ENCODE results near the gene NSA2. TPM values are rescaled to one million over a fixed set of nuclear protein-coding genes. Genes with fewer than 3 reads are reported as not detected.

Gene NSA2
- total and polyA plus RNA-seq, 9 of the 15 experiments (the other 6 are each of a cell fraction or from before 2014, with no cell fraction given) = 60.2 to 246 (median 183) TPM

DNA sequence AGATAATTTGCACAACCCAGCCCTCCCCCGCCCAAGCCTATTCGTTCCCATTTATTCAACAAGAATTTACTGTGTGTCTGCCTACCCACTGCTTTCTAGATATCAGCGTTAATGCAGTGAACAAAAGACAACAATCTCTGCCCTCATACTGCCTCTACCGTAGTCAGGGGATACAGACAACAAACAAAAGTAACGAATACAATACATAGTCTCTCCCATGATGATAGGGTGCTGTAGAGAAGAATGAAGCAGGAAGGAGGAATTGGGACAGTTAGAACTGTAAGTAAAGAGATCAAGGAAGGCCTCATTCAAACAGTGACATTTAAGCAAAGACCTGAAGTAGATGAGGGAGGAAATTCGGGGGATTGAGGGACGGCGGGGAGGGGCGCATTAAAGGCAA lies 1.8 kb upstream of the NSA2 start:
- in situ Hi-C loops (cut with MboI) = no loop called here
- CTCF ChIA-PET (ENCODE audit: low intra/inter-chr PET ratio) = no interaction called here
- Histone ChIP-seq H3K4me2 (ENCODE audit: insufficient read depth, low read length) (peak overlapping the region; percentile 51), H3K36me3 (ENCODE audit: control insufficient read depth, insufficient read depth, low read length) (peaks cover 69% of the 10 kb centered on the region), H3K79me2 (ENCODE audit: control insufficient read depth, insufficient read depth, low read length) (peaks cover 55% of the 10 kb centered on the region), H3K9ac (ENCODE audit: insufficient read depth in 1 of 2, low read depth in 2 of 2, low read length in 2 of 2) (no peak overlapping the region), H3K4me1 (replicated peaks in 1 of 2; ENCODE audit: control insufficient read depth in 2 of 2, insufficient read depth in 2 of 2, low read length in 2 of 2) (peaks cover 8 to 12% of the 10 kb centered on the region in 2 experiments; a peak in 4 of 5 replicates), H3K9me3 (replicated peaks; ENCODE audit: control insufficient read depth, insufficient read depth, low read depth, low read length) (no peaks in the 10 kb centered on the region), H3K27ac (ENCODE audit: extremely low read depth, low read depth, low read length) (no peak overlapping the region; the same call in 2 of the 3 replicates), H3K9me1 (ENCODE audit: control insufficient read depth, insufficient read depth, low read length) (no peaks in the 10 kb centered on the region), H2AFZ (ENCODE audit: low read depth, low read length) (no peak overlapping the region), H3K27me3 (ENCODE audit: control insufficient read depth in 2 of 2, insufficient read depth in 2 of 2, low read length in 2 of 2) (no peaks in the 10 kb centered on the region), H3K4me3 (peak overlapping the region; percentile 87; the same call in 1 of the 2 replicates), H4K20me1 (replicated peaks; ENCODE audit: control insufficient read depth, insufficient read depth, low read length) (peaks cover 6% of the 10 kb centered on the region; the same call in 1 of the 2 replicates)
- no peak for ATAC-seq
- TF ChIP-seq GTF3C2 (IDR thresholded peaks at IDR 0.05; ENCODE audit: borderline replicate concordance, extremely low read depth, insufficient read length) (no peak), POLR2B (IDR thresholded peaks at IDR 0.05; ENCODE audit: low read depth, partially characterized antibody) (no peak), KAT8 (IDR thresholded peaks at IDR 0.05; ENCODE audit: low read depth) (no peak), EGR1 (conservative IDR thresholded peaks at IDR 0.05) (no peak), JUNB (CRISPR knock-in tag; conservative IDR thresholded peaks at IDR 0.05) (no peak), GATAD2B (IDR thresholded peaks at IDR 0.05; ENCODE audit: borderline replicate concordance) (no peak), NR3C1 (CRISPR knock-in tag; IDR thresholded peaks at IDR 0.05) (no peak), PTBP1 (IDR thresholded peaks at IDR 0.05; ENCODE audit: low read depth, low read length) (no peak), TRIM25 (IDR thresholded peaks at IDR 0.05; ENCODE audit: borderline replicate concordance) (no peak), RFX1 (IDR thresholded peaks at IDR 0.05) (peak; percentile 45), KAT7 (CRISPR knock-in tag; IDR thresholded peaks at IDR 0.05; ENCODE audit: borderline replicate concordance) (no peak), FOXJ2 (tag; IDR thresholded peaks at IDR 0.05) (peak; percentile 40; the same call in 1 of the 2 replicates)
- TF ChIP-seq, protein P1, sequence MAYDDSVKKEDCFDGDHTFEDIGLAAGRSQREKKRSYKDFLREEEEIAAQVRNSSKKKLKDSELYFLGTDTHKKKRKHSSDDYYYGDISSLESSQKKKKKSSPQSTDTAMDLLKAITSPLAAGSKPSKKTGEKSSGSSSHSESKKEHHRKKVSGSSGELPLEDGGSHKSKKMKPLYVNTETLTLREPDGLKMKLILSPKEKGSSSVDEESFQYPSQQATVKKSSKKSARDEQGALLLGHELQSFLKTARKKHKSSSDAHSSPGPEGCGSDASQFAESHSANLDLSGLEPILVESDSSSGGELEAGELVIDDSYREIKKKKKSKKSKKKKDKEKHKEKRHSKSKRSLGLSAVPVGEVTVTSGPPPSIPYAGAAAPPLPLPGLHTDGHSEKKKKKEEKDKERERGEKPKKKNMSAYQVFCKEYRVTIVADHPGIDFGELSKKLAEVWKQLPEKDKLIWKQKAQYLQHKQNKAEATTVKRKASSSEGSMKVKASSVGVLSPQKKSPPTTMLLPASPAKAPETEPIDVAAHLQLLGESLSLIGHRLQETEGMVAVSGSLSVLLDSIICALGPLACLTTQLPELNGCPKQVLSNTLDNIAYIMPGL (CRISPR knock-in tag; IDR thresholded peaks at IDR 0.05) = no peak
- TF ChIP-seq, protein P2, sequence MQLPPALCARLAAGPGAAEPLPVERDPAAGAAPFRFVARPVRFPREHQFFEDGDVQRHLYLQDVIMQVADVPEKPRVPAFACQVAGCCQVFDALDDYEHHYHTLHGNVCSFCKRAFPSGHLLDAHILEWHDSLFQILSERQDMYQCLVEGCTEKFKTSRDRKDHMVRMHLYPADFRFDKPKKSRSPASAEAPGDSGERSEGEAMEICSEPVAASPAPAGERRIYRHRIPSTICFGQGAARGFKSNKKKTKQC (CRISPR knock-in tag; IDR thresholded peaks at IDR 0.05) = no peak
- no TSS peak for BruUV-seq (replicated peaks)
- intact Hi-C loops (cut with micrococcal nuclease) = loop anchor here (5.0 kb wide), 1 partner anchor 152 kb away; no protein-coding TSS in a partner anchor
- peak in 1 of 4 experiments; percentile 10 for DNase-seq (ENCODE audit: extremely low read depth in 1 of 4, low spot score in 3 of 4)
- WGBS (ENCODE audit: insufficient coverage, low coverage, missing lambda C conversion rate) = 63% methylated on average over 9 of the region's 9 CpGs
- POLR2A ChIA-PET = interaction anchor here (0.7 kb wide), 1 partner anchor 71 kb away, joined by 5 read pairs; no protein-coding TSS in a partner anchor
- no peak for FAIRE-seq

Measured in K562 (cell line).